NCI-H2029 (cell line): ENCODE results near the gene MUC4.

ENCODE experiments used
- DNase-seq: peaks from one replicate; lab custom pipeline; 2025; lab: John Stamatoyannopoulos, UW

Gene MUC4

DNA sequence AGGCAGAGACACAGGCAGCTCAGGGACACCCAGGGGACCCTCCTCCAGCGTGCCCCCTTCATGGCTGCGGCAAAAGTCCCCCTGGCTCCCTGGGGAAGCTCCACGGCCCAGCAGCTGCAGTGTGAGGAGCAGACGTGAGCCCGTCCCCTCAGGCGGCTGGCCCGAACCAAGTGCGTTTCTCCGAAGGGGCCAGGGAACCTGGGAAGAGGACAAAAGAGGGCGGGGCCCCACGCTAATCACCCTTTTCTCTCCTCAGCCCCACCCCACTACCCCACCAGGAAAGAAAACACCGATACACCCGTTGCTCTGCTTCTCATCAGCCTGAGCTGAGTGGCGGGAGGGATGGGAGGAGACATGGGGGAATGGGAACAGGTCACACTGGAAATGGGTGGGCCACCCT is at the start of gene MUC4:
MUC4 (minus strand) TSS at position 174 of the 400 bp plus-strand sequence; CDS start at position 62, 112 bp downstream.
- no peak for DNase-seq

GRCh38 chr3:195860456-195860855 is 48.7 kb upstream of the MUC4 start:
- no peak for DNase-seq

DNA sequence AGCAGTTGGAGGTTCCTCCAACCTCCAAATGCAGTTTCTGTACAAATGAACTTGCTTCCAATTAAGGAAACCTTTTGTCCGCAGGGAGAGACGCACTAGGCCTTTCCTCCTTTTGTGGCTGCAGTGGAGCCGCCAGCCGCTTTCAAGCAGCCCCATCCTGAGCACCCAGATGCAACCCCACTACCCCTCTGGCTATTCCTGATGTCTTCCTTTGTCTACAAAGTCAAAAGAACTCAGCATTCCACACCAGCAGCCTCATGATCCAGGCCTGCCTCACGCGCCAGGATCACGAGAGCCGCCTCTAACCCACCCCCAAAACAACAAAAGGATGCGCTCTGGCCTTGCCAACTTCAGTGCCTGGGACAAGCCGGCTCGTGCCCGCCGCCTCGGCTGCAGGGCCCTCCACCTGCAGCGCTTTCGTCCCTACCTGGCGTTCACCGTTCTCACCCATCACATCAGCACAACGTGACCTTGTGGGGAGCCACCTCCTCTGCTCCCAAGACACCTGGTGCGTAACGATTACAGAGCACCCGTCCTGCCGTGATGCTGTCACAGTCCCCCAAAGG is 48.2 kb upstream of the MUC4 start:
- DNase-seq: no peak

- DNase-seq: no peak
Observed at GRCh38 chr3:195859061-195859845, 47.5 kb upstream of the MUC4 start.

- DNase-seq: no peak
Observed at GRCh38 chr3:195856410-195857084, 44.8 kb upstream of the MUC4 start.

DNA sequence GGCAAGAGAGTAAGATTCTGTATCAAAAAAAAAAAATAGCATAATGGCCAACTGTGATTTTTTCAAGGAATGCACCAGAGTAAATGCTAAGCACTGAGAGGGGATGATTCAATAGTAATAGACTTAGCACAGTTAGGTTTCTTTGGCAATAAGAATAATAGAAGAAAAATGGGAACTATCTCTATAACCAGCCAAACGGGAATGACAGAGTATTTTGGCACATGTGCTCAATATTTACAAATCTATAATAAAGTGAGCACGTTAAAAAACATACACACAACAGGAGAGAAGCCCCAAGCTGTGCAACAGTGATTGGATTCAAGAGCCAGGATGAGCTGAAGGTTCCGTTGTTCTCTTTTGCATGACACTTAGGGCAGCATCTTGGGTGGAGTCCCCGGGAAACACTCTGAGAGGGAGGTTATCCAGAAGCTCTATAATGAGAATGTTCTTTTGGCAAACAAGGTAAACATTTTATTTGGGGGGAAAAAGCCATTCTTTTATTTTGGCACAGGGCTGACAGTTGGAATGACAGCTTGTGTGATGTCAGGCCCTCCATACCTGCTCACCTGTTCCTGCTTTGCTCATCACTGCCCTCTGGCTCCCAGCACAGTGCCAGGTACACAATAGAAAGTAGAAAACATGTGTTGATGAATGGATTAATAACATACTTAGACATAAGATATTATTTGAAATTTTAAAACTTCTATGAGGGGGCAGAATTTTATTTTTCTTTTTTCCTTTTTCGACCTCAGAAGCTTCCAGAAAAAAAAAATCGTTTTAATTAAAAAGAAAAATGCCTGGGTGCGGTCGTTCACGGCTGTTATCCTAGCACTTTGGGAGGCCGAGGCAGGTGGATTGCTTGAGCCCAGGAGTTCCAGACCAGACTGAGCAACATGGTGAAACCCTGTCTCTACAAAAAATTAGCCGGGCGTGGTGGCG is 44.0 kb upstream of the MUC4 start:
- DNase-seq: no peak

GRCh38 chr3:195854628-195855294 is 43.0 kb upstream of the MUC4 start:
- no peak for DNase-seq

GRCh38 chr3:195853996-195854395 is 42.3 kb upstream of the MUC4 start:
- DNase-seq: no peak

DNA sequence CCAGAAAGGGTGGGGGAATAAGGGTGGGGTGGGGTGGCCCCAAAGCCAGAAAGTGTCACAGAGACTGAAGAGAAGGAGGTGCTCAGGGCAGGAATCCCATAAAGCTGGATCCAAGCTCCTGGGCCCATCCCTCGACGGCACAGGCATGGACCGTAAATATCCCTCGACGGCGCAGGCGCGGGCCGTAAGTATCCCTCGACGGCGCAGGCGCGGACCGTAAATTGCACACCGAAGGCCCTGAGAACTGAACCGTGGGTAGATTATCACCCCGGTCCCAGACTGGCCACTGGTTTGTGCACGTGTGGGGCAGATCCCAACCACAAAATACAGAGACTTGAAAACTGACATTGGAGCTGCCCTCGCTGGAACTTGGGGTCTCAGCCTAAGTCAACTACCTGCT is 41.3 kb upstream of the MUC4 start:
- DNase-seq: no peak

DNA sequence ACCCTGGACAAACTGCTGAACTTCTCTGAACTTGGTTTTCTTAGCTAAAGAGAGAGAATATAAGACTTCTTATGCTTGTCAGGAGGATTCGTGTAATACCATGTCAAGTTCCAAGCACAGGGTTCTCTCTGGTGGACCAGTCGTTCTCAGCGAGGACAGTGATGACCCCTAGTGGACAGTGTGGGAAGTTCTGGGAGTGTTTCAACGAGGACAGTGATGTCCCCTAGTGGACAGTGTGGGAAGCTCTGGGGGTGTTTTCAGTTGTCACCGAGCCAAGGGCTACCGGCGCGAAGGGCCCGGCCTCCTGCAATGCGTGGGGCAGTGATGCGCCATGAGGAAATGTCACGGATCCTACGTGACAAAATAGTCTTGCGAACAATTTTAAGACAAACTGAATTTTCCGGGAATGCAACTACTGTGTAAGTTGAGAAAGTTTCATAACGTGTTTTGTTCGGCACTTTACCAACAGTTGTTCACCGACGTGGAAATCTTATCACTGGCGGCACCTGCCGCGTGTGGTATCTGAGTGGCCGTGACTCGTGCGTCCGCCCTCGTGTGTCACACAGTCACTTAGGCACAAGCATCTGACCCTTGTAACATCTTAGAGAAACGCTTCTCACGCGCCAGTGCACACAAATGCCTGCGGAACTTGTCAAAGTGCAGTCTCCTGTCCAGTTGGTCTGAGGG is 39.3 kb upstream of the MUC4 start:
- peak; percentile 77 for DNase-seq

DNA sequence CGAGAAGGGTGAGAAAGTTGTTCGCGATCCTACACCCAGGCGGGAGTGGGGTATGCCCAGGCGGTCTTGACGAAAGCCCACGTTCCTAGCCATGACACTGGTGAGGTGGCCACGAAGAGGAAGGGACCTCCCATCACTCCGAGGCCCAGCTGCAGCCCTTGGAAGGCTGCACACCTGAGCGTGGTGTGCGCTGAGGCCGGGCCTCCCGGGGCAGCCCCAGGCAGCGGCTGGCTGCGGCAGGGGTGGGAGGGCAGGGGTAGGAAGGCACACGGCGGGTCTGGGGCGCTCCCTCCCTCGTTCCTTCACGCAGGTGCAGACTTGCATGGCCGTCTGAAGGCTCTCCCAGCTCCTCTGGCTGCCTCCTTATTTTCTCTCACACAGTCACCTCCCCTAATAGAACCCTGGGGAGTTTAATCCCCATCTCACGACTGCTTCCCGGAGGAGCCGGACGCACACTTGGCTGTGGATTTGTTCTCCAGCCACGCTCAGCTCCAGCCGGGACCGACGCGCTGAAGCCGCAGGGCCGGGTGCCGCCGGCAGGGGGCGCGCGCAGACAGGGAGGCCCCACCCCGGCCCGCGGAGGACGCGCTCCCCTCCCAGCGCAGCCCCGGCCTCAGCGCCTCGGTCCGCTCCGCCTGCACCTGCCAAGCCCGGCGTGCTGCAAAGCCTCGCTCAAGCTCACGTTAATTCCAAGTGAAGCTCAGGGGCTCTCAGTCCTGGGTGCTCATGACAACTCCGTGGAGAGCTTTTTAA is 37.8 kb upstream of the MUC4 start:
- no peak for DNase-seq

DNA sequence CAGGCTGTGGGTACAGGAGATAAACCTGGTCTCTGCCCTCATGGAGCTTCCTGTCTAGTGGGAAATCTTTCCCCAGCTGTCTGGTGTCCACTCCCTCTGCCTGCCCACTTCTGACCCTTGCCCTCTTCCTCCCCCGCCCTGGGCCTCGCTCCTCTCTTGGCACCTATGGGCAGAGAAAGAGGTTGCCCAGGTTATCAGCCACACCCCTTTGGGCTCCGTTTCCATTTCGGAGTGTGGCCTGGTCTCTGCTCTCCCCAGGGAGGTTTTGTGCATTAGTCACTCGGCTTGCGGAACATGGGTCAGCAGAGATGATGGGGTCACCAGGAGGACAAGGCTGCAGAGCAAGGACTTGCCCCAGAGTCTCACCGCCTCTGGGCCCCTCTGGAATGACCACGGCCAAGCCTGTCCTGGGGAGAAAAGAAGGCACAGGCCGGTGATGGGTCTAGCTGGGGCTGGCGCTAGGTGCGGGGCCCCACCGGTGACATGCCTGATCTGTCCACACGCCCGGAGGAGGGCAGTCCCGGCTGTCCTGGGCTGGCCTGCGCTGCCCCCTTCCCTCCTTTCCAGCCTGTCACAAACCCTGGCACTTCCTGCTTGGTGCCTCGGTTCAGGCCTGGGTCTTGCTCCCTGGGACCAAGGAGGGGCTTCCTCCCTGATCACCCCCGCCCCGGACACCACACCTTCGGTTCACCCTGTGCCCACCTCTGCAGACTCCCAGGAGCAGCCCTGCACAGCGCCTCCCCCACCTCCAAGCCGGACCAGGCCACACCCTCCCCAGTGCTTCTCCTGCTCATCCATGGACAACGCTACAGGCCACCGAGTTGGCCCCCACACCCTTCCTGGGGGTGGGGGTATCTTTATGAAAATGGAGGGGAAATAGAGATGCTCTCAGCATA is 35.6 kb upstream of the MUC4 start:
- DNase-seq: no peak

- no peak for DNase-seq
Observed at GRCh38 chr3:195845483-195845882, 33.8 kb upstream of the MUC4 start.

- no peak for DNase-seq
Observed at GRCh38 chr3:195844671-195845218, 33.0 kb upstream of the MUC4 start.

- DNase-seq: no peak
Observed at GRCh38 chr3:195839260-195840010, 27.7 kb upstream of the MUC4 start.

DNA sequence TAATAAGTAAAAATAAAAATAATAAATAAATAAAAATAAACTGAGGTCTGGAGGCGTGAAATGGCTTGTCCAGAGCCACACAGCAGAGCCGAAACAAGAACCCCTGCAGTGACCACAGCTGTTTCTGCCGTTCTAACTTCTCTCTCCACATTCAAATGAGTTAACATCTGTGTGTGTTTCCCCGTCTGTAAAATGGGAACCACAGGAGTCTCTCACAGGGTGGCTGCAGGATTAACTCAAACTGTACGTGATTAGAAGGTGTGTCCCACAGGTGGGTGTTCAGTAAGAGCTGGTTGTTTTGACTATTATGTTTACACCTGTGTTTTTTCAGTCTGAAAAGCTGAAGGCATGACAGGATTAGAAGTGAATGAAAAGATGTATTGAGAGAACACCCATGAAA is 27.0 kb upstream of the MUC4 start:
- DNase-seq: no peak

DNA sequence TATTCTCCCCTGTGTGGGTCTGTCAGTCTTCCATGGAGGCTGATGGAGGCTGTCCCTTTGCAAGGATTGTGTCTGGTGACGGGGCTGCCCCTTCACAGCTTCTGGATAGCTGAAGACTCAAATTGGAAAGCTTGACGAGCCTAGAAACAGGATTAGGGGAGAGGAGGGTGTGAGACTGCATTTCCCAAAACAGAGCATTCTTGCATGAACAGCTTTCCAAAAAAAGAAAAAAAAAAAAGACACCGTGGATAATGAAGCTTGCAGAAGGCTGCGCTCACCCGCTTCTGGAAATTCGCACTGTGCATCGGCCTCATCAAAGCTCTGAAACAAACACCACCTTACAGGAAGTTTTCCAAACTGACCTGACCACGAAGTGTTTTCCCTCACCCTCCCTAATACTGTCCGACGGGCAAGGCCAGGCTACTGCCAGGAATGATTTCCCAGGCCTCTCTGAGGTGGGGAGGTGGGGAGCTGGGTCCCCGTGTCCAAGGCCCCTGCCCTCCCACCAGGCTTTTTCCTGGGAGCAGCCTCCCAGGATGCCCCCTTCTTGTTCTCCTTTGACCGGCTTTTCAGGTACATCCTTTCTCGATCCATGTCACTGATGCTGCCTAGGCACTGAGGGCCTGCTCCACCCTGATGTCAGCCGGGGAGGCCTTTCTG is 24.9 kb upstream of the MUC4 start:
- DNase-seq: no peak

DNA sequence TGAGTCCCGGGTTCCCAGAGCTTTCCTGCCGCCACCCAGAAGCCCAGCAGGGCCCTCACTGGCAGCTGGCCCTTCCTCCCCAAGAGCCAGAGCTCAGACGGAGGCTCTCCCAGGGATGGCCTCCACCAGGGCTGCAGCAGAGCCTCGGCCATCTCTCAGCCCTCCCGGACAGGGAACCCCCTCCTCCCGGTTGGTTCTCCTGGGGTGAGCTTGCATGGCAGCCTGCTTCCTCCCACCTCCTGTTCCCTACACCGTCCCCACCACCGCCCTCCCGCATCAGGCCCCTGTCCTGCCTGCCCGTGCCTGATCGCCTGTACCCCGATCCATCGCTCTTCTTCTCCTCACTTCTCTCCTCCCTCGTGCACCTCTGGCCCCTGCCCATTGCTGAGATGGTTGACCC is 24.1 kb upstream of the MUC4 start:
- no peak for DNase-seq
